ENCODE results near the gene HOXA9.

Gene HOXA9

DNA sequence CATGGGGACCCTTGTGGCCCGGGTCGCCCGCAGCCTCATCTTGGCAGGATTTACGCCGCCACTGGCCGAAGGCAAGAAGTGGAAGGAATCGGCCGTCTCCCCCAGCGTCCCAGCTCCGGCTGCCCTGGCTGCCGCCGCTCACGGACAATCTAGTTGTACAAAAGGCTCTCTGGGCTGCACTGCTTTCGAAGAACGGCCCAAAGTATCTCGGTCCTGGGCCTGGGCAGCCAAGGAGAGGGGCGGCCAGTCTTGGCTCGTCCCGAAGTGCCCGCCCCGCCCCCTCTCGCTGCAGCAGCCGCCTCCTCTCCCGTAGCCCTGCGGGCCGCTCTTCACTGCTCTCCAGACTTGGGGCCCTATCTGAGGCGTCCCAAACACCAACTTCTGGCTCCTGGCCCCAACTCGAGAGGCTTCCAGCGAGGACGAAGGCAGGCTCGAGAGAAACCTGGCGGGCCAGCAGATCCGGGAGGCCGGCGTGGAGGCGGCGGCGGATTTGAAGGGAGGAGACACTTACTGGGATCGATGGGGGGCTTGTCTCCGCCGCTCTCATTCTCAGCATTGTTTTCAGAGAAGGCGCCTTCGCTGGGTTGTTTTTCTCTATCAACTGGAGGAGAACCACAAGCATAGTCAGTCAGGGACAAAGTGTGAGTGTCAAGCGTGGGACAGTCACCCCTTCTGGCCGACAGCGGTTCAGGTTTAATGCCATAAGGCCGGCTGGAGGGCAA, 809 bp downstream of the HOXA9 start:
- DNase-seq (ENCODE audit: low read depth in 2 of 2): no peak

DNA sequence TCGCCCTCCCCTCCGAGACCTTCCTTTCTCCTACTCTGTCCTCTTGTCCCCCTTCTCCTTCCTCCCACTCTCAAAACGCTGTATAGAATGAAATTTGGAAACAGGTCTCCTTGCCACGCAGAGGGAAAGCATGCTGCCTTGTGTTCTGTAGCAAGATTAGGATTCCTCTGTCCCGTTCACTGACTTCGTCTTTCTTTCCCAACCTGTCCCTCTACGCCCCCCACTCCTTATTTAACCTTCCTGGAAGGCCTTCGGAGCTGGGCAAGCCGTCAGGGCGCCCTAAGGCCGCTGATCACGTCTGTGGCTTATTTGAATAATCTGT, 1.3 kb downstream of the HOXA9 start:
- no peak for DNase-seq (ENCODE audit: low read depth in 2 of 2)

DNA sequence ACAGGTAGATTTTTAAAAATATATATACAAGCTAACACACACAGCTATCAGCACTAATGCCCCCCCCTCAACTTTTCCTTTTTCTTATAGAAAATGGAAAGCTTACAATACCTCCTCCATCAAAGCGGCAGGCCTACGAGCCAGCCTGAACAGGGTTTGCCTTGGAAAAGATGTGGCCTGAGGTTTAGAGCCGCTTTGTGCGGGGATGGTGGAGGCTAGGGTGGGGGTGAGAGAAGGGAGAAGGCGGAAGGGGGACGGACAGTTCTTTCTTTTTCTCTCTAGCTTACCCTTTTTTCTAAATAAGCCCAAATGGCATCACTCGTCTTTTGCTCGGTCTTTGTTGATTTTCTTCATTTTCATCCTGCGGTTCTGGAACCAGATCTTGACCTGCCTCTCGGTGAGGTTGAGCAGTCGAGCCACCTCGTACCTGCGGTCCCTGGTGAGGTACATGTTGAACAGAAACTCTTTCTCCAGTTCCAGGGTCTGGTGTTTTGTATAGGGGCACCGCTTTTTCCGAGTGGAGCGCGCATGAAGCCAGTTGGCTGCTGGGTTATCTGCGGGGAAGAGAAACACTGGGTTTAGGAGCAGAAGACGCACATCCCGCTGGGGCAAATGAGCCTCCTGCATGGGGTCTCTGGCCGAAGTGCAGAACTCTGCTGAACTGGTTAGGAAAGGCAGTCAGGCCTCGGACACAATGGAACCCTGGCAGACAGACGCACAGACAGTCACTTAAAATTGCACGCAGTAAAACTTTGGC, 1.9 kb downstream of the HOXA9 start:
- DNase-seq (ENCODE audit: low read depth in 2 of 2): no peak

DNA sequence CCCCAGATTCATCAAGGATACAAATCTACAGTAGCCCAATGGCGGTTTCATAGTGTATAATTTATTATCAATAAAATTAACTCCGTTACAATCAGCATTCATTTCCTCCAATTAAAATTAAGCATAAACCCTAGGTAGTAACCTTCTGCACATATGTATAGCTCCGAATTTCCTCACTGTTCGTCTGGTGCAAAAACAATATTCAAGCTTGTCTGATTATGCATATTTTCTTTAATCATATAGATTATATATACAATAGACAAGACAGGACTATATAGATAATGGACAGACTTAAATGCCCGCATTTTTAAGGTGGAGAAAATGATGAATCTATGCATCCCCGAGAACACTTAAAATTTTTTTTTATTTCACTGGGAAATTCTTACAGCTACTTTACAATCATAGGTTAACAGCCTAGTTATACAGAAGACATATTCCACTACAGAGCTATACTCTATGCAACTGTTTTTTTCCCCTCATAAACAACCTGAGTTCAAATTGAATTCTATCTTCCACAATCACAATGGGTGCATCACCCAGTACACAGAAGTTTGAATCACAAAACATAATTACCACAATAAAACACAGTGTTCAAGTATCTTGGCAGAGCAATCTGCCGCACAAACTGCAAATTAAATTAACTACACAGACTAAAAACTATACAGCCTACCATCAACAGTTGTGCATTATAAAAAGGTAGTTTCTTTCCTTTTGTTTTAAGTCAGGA, 2.6 kb downstream of the HOXA9 start:
- DNase-seq (ENCODE audit: low read depth in 2 of 2): no peak

DNA sequence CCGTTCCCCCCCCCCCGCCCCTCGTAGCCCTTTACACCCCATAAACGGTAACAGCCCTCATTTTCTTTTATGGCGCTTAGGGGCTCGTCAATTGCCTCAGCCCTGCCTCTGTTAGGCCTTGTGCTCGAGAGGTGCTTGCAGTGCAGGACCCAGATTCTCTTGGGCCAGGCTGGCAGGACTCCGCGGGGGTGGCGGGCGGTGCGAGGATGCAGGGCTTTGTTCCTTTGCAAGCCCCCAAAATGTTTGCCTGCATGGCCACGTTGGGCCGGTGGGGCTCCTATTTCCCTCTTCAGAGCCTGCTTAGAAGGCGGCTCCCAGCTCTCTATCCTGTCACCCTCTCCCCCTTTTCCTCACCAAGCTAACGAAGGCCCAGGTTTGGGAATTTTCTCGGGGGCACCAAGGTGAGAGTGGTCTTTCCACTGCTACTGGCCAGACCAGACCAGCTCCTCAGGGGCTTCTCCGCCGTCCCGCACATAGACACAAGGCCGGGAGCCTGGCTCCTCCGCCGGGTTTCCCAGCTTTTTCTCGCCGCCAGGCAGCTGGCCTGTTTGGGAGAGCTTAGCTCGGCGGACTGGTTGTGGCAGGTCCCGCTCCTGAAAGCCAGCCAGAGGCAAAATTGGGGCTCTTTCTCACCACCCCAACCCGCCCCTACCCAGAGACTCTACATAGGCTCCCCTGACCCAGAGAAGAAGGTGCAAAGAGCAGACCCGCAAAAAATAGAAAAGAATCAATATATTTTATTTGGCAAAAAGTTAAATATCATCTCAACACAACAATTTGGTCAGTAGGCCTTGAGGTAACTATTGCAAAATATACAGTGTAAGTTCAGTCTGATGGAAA, 3.4 kb downstream of the HOXA9 start:
- no peak for DNase-seq (ENCODE audit: low read depth in 2 of 2)

DNA sequence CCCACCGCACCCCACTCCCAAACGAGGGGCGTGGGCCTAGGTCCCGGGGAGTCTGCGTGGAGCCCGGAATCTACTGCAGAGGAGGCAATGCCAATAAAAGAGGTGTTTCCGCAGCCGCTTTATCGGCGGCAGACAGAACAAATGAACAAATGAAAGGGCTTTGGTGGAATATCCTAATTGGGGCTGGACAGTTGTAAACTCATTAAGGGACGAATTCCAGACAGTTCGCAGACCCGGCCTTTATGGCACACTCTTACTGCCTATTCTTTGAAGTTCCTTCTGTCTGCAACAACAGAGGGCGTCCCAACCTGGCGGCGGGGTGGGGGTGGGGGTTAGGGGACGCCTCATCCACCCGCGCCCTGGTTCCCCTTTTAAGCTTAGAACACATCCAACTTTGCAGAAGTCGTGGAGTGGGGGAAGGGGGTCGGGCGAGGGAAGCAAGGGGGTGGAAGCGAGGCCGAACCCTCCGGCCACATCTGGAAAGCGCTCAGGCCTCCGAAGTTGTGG, 4.1 kb downstream of the HOXA9 start:
- no peak for DNase-seq (ENCODE audit: low read depth in 2 of 2)

DNA sequence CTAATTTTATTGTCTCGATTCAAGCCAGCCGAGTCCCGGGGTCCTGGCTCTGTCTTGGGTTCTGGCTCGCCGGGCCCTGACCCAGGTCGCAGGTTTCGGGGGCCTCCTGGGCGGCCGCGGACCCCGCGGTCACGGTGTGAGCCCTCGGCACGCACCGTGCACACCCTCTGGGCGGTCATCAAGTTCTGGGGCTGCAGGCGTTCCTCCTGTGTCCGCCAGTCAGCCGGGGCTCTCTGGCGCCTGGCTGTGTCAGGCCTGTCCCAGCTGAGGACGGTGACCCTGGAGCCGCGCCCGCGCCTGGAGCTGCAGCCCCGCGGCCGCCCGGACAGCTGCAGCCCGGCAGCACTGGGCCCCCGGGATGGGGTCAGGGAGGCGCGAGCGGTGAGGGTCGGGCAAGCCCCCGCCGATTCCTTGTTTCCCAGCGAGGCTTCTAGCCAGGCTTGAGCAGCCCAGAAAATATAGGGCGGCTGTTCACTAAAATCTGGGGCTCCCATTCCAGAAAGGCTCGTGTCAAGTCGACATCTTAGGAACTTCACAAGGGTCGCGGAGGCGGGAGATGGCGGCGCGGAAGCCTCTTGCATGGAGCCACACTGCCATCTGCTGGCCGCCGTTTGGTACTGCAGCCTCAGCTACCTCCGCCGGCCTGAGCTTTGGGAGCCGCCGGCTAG, 4.7 kb downstream of the HOXA9 start:
- peak; percentile 79 to 83 for DNase-seq (ENCODE audit: low read depth in 2 of 2)

DNA sequence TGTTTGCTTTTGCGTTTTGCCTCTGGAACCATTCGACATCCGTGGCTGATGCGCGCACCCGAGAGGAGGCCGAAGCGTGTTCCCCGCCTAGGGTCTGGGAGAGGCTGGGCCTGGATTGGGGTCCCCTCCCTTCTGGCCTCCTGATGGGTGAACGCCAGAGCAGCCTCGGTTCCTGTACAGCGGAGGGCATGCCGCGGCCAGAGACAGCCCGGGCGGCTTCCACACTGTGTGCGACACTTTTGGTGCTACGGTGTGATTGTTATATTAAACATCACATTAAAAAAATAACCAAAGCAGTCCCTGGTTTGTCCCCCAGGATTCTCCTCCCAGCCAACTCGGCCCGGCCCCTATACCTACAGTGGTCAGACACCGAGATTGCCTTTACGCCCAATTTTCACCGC, 5.2 kb downstream of the HOXA9 start:
- no peak for DNase-seq (ENCODE audit: low read depth in 2 of 2)

DNA sequence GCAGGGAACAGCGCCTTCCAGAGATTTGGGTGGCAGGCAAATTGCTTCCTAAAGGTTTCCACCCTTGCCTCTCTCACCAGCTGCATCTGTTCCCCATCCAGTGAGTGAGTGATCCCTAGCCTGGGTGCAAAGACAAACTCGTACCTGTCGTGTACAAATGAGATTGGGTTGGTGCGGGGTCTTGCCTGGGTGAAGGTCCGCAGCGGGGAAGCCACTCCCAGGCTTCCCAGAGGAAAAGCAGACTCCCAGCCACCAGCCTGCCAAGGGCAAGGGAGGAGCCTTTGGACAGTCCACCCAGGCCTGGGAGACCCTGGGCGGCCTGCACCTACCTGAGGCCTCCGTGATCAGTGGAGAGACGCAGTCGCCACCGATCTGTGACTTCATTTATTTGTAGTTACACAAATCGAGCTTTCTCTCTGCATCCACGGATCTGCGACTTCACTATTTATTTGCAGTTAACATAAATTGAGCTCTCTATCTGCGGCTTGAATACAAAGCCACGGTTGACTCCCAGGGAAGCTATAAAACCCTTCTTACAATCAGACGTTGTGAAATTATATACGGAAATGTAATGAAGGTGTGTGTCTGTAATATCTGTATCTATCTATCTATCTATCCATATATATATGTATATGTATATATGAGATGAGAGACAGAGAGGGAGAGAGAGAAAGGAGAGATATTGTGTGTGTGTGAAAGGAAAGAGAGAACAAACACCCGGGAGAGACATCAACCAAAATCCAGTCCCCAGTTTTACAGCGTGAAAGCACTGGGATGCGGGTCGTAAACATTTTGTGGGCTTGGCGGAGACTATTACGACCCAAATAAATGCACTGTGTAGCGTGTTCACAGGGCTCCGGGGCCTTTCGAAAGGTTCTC, 5.8 kb downstream of the HOXA9 start:
- no peak for DNase-seq (ENCODE audit: low read depth in 2 of 2)

DNA sequence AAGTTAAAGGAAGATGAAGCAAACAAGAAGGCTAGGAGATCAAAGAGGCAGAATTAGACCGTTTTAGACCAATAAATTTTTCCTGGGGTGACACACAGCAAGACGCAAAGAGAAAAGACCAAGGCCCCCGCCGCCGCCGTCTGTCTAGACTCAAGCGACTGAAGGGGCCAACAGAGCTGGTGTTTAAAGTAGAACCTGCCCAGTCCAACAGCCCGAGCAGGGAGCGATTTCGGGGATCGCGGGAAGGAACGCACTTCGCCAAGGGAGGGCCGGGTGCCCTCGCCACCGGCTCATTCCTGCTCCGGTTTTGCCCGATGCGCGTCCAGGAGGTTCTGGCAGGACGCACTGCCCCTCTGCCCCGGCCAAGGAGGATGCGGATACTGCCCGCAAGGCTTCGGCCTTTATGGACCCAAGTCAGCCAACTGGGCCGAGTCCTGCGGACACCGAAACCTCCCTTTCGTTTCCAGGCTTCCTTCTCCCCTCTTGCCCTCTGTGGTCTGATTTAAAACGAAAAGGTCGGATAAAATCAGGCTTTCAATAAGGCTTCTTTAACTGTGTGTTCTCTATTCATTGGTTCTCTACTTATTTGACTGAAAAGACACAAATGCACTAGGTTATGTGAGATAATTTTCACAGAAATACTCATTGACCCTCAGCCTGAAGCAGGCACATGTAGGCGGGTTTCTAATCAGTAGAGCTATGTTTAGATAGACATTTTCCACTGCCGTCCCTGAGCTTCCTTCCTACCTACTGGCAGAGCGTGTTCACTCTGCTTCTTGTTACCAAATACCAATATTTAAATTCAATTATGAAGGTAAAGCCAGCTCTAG, 6.7 kb downstream of the HOXA9 start:
- no peak for DNase-seq (ENCODE audit: low read depth in 2 of 2)

DNA sequence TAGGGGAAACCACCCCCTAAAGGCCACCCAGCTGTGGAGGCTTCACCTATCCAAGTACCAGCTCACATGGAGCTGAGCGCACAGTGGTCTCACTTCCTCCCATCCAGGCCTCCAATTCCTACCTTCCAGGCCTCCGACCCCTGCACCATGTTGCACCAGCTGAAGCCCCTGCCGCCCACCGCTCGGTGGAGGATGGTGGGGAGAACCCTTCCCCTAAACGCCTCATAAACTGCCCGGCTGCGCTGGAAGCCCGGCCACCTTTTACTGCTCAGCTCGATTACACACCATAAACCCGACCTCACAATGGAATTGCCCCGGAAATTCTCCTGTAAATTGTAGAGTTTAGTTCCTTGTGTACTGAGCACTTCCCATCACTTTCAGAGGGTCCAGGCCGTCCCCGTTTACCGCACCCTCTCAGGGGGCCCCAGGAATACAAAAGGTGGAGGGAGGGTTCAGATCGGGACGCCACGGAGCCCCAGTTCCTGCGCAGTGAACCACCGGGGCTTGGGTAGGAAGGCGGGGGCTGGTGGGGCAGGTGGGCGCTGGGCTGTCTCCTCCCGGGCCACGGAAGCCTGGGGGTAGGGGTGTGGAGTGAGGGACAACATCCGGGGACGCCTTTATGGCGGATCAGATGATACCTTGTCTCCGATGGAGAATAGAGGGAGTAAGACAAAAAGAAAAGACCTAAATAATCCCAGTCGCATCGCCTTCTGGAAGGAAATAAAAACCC, 7.5 kb downstream of the HOXA9 start:
- DNase-seq (ENCODE audit: low read depth in 2 of 2): no peak

DNA sequence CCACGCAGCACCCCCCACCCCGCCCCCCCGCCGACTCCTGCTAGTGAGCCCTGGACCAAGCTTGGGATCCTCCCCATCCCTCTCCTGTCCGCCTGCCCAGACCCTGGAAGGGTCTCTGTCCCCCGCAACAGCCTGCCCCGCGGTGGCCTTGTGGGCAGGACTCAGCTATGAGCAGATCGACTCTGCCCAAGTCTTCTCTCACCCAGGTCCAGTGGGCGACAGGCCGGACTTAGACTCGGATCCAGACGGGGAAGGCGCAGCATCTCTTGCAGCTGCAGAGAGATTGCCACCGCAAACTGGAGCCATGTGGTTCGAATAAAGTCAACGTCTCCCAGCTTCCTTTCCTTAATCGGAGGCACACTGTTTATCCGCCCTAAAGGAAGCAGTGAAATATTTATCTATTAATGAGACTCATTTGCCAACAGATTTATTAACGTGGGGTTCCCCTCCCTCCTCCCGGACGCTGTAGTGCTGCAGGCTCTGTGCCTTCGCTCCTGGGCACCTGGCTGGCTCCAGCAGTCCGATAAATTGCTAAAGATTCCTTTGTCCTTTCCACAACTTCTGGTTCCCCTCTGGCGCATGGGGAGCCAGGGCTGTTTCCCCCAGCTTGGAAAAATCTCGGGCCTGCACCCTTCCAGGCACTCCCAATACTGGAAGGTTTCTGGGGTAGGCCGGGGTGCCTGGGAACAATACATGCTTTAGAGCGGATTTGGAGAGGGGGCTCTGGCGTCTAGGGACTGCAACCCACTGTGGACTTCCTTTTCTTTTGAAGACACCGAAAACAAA, 8.2 kb downstream of the HOXA9 start:
- no peak for DNase-seq (ENCODE audit: low read depth in 2 of 2)

DNA sequence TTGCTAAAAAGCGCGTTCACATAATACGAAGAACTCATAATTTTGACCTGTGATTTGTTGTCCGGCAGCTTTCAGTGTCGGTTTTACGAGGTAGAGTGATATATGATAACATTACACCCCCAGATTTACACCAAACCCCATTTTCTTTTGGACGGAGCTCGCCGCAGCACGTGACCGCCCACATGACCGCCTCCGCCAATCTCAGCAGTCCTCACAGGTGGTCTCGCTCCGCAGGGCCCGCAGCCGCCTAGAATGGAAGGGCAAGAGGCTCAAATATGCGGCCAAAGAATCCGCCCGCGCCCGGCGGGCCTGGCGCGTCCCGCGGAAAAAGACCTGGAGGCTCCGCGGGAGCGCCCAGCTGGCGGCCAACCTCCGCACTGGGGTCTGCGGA, 8.8 kb downstream of the HOXA9 start, which contains the start of gene HOXA7:
TSS of gene HOXA7 (minus strand) at position 168 of the 391 bp plus-strand sequence. CDS start at position 38, 130 bp downstream.
- no peak for DNase-seq (ENCODE audit: low read depth in 2 of 2)

DNA sequence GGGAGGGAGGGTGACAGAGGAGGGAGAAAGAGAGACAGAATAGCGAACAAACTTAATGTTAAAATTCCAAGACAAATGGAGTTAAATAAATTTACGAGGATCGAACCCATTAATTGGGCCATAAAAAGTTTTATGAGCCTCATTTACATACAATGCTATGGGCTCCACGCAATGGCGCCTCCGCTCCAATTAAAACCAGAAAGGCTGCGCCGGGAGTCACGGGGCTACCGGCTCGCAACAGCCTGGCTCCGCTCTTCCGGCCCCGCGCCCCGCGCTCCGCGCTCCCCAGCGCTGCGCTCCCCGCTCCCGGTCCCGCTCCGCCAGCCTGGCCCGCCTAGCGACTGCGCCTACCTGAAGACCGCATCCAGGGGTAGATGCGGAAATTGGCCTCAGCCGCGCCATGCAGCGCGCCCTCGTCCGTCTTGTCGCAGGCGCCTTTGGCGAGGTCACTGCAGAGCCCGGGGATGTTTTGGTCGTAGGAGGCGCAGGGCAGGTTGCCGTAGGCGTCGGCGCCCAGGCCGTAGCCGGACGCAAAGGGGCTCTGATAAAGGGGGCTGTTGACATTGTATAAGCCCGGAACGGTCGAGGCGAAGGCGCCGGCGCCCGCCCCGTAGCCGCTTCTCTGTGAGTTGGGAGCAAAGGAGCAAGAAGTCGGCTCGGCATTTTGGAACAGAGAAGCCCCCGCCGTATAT, 9.4 kb downstream of the HOXA9 start:
- DNase-seq (ENCODE audit: low read depth in 2 of 2): no peak

DNA sequence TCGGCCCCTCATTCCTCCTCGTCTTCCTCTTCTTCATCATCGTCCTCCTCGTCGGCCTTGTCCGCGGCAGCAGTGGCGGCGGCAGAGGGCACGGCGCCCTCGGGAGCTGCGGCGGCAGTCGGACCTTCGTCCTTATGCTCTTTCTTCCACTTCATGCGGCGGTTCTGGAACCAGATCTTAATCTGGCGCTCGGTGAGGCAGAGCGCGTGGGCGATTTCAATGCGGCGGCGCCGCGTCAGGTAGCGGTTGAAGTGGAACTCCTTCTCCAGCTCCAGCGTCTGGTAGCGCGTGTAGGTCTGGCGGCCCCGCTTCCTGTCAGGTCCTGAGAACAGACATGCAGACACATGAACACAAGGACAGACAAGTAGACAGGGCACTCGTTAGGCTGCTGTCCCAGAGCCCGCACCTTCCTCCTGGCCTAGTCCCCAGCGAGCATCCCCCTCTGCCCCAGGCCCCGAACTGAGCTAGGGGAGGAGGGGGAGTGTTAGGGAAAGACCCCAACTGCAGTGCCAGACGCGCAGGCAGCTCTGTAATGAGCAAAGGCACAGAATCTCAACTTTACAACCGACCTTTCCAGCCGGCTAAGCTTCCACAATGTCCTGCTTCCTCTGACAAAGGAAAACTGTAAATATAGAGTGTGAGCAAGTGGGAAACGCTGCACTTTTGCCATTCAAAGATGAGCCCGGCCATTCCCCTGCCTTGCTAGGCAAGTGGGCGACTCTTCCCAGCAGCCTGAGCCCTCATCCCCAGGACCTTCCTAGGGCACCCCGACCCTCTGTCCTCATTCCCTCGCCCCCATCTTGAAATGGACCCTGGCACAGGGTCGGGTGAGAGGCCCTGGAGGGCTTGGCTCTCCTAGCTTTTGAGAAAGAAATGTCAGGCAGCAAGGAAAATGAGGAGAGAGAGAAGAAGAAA, 10.2 kb downstream of the HOXA9 start:
- DNase-seq (ENCODE audit: low read depth in 2 of 2): no peak

DNA sequence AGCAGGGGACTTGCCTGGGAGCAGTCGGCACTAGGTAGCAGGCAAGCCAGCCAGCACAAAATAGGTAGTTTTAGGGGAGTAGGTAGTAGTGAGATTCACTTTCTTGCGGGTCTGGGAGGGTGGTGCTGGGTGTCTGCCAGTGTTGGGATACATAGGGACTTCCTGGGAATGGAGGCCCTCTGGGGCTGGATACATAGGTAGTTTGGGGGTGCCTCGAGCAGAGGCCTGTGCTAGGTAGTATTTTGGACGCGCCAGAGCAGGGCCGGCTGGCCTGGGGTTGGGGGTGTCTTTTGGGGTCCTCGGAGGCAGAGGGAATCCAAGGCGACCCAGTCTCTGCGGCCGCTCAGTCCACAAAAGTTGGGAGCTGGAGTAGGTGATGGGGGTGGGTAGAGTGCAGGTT, 11.0 kb downstream of the HOXA9 start:
- DNase-seq (ENCODE audit: low read depth in 2 of 2): no peak

Measured in stimulated activated CD8-positive, alpha-beta memory T cell treated with anti-CD3 and anti-CD28 coated beads, Interleukin-7, amount 100 ng/mL, for 1 hour (primary cell).